Midbrain (tissue), 1 donor: ENCODE results near the gene STOML3.

ENCODE experiments used
- DNase-seq: peaks from one replicate; lab custom pipeline; 2025; lab: John Stamatoyannopoulos, UW

STOML3 gene

GRCh38 chr13:38981096-38981495, 9.5 kb downstream of the STOML3 start:
- DNase-seq, result no peak

- DNase-seq, result no peak
Measured at GRCh38 chr13:38980750-38981078, 9.9 kb downstream of the STOML3 start.

- no peak for DNase-seq
Measured at GRCh38 chr13:38979891-38980749, 10.5 kb downstream of the STOML3 start.

GRCh38 chr13:38970380-38971051, 20.1 kb downstream of the STOML3 start:
- no peak for DNase-seq

- DNase-seq, result no peak
Measured at GRCh38 chr13:38969187-38969586, 21.4 kb downstream of the STOML3 start.

GRCh38 chr13:38967446-38967845, 23.2 kb downstream of the STOML3 start:
- DNase-seq, result no peak

- no peak for DNase-seq
Measured at GRCh38 chr13:38965281-38965680, 25.4 kb downstream of the STOML3 start.

- no peak for DNase-seq
Measured at GRCh38 chr13:38960175-38960574, 30.5 kb downstream of the STOML3 start.

- no peak for DNase-seq
Measured at GRCh38 chr13:38957794-38958592, 32.6 kb downstream of the STOML3 start.

GRCh38 chr13:38954844-38955243, 35.8 kb downstream of the STOML3 start:
- DNase-seq, result no peak

- no peak for DNase-seq
Measured at GRCh38 chr13:38954291-38954690, 36.3 kb downstream of the STOML3 start.

- no peak for DNase-seq
Measured at GRCh38 chr13:38952827-38953226, 37.8 kb downstream of the STOML3 start.

- no peak for DNase-seq
Measured at GRCh38 chr13:38951525-38952313, 38.9 kb downstream of the STOML3 start.

- DNase-seq, result no peak
Measured at GRCh38 chr13:38950987-38951386, 39.6 kb downstream of the STOML3 start.

GRCh38 chr13:38947054-38947453, 43.6 kb downstream of the STOML3 start:
- no peak for DNase-seq

- DNase-seq, result no peak
Measured at GRCh38 chr13:38944219-38944618, 46.4 kb downstream of the STOML3 start.

- DNase-seq, result no peak
Measured at GRCh38 chr13:38943231-38943630, 47.4 kb downstream of the STOML3 start.

- no peak for DNase-seq
Measured at GRCh38 chr13:38941353-38941945, 49.2 kb downstream of the STOML3 start.

GRCh38 chr13:38933786-38934185, 56.8 kb downstream of the STOML3 start:
- no peak for DNase-seq

GRCh38 chr13:38922170-38922569, 68.5 kb downstream of the STOML3 start:
- no peak for DNase-seq

GRCh38 chr13:38921081-38921480, 69.5 kb downstream of the STOML3 start:
- DNase-seq, result no peak
